ENCODE data around the gene AGBL4.

GRCh38 chr1:49125746-49126145 is 898.0 kb downstream of the AGBL4 start:
- TF ChIP-seq CTCF (IDR thresholded peaks at IDR 0.05 in 4 of 5, conservative IDR thresholded peaks at IDR 0.05 in 1 of 5) (no peak), POLR2A (IDR thresholded peaks at IDR 0.05) (no peak)
